SK-MEL-5 (cell line): ENCODE data around the gene TECTA. TPM values are rescaled to one million over a fixed set of nuclear protein-coding genes. Genes with fewer than 3 reads are reported as not detected.
A peak's percentile ranks its signal among the peaks of the same experiment; 100 is the strongest.

Source experiments
- DNase-seq: peaks from one replicate; pipeline ENCODE4 v3.0.0-alpha.2; 2016; ENCODE audit warnings: low read depth, low spot score
- in situ Hi-C: cut with HindIII; loops from 2 replicates; pipeline ENCODE4 v1.10.0; 2016; ENCODE audit warnings: low sequenced_read_pairs, high pct_unique_total_duplicates, low pct_unique_long_range_greater_than_20kb
- total RNA-seq: library from RNA; depleted of rRNA; stranded (reverse); fragments of >200 nt; shearing (Covaris generic); gene quantifications from 2 replicates; pipeline ENCODE4 v1.2.3, GENCODE V29; 2014

The TECTA gene
- total RNA-seq, 1 experiment from 2014 or later, result 0.03 TPM

GRCh38 chr11:121199516-121199915 is 98.5 kb downstream of the TECTA start:
- no peak for DNase-seq
- in situ Hi-C loops, result no loop called here

- in situ Hi-C loops, result no loop called here
- no peak for DNase-seq
Measured at GRCh38 chr11:121206810-121207209, 105.8 kb downstream of the TECTA start.

GRCh38 chr11:121207485-121208115 is 106.6 kb downstream of the TECTA start:
- no peak for DNase-seq
- in situ Hi-C loops, result no loop called here

- in situ Hi-C loops, result no loop called here
- no peak for DNase-seq
Measured at GRCh38 chr11:121210445-121211080, 109.5 kb downstream of the TECTA start.

- no peak for DNase-seq
- in situ Hi-C loops, result no loop called here
Measured at GRCh38 chr11:121211626-121212025, 110.6 kb downstream of the TECTA start.

GRCh38 chr11:121212536-121213361 is 111.7 kb downstream of the TECTA start:
- in situ Hi-C loops, result no loop called here
- no peak for DNase-seq

GRCh38 chr11:121213362-121213893 is 112.4 kb downstream of the TECTA start:
- in situ Hi-C loops, result no loop called here
- DNase-seq, result no peak

GRCh38 chr11:121214861-121215260 is 113.8 kb downstream of the TECTA start:
- in situ Hi-C loops, result no loop called here
- DNase-seq, result no peak

GRCh38 chr11:121221496-121222200 is 120.6 kb downstream of the TECTA start:
- no peak for DNase-seq
- in situ Hi-C loops, result no loop called here

GRCh38 chr11:121223161-121223560 is 122.1 kb downstream of the TECTA start:
- DNase-seq, result no peak
- in situ Hi-C loops, result no loop called here

GRCh38 chr11:121225382-121225781 is 124.3 kb downstream of the TECTA start:
- DNase-seq, result no peak
- in situ Hi-C loops, result no loop called here

GRCh38 chr11:121226415-121227263 is 125.6 kb downstream of the TECTA start:
- in situ Hi-C loops, result no loop called here
- DNase-seq, result peak; percentile 15

- in situ Hi-C loops, result no loop called here
- DNase-seq, result no peak
Measured at GRCh38 chr11:121228851-121229250, 127.8 kb downstream of the TECTA start.

GRCh38 chr11:121229495-121230215 is 128.6 kb downstream of the TECTA start:
- no peak for DNase-seq
- in situ Hi-C loops, result no loop called here

- in situ Hi-C loops, result no loop called here
- peak; percentile 20 for DNase-seq
Measured at GRCh38 chr11:121231576-121232278, 130.7 kb downstream of the TECTA start.

GRCh38 chr11:121235057-121235456 is 134.0 kb downstream of the TECTA start:
- no peak for DNase-seq
- in situ Hi-C loops, result no loop called here
